HCT116 (cell line): ENCODE results near the gene CAMK2D. TPM values are rescaled to one million over a fixed set of nuclear protein-coding genes. Genes with fewer than 3 reads are reported as not detected.
A peak's percentile ranks its signal among the peaks of the same experiment; 100 is the strongest.

ENCODE experiments used
- ATAC-seq: fragments of 200-7000 bp; cut with Tn5 transposase; 2 replicates; pipeline ENCODE4 v1.9.1; 2020; ENCODE audit warnings: mild to moderate bottlenecking, moderate library complexity
- BruUV-seq: library from RNA; stranded (reverse); fragments of 400-500 nt; replicated peaks from 2 replicates; lab custom pipeline; 2021; lab: Mats Ljungman, UMichigan
- CTCF ChIA-PET: fragments of 300-600 bp; sonication (Branson Sonifier 250); formaldehyde crosslinking; loops from one replicate; lab custom pipeline; 2021; ENCODE audit warnings: antibody characterized with exemption; lab: Charles Lee
- POLR2A ChIA-PET: fragments of 300-600, 350-600 bp; sonication (Branson Sonifier 250); formaldehyde crosslinking; loops from one replicate; lab custom pipeline; 2021; ENCODE audit warnings: antibody characterized with exemption; lab: Charles Lee
- RAD21 ChIA-PET, 2 experiments: fragments of 300-600 bp; sonication (Branson Sonifier 250); formaldehyde crosslinking; loops; one replicate each; lab custom pipeline; 2023; ENCODE audit warnings: low total read pairs in 2 of 2; ENCODE audit not compliant: uncharacterized antibody in 2 of 2, unreplicated experiment in 2 of 2, low non-redundant PET in 1 of 2; lab: Charles Lee
- DNase-seq: peaks from one replicate; pipeline ENCODE4 v3.0.0-alpha.2; 2010; ENCODE audit warnings: low read depth, low spot score
- H2AFZ ChIP-seq: fragments of 200-600 bp; shearing (Covaris generic), sonication (generic); 2 replicates; pipeline ENCODE4 v1.6.1; 2017; ENCODE audit warnings: low read depth, mixed run types, mixed read lengths, antibody characterized with exemption, low read length; ENCODE audit not compliant: poor library complexity, severe bottlenecking
- H3K27ac ChIP-seq: 2 replicates; pipeline ENCODE4 v1.5.1; 2012; ENCODE audit warnings: low read depth, low read length
- H3K27me3 ChIP-seq: fragments of 200-600 bp; sonication (generic); 2 replicates; pipeline ENCODE4 v1.6.1; 2016; ENCODE audit warnings: mixed run types, low read length, mixed read lengths; ENCODE audit not compliant: insufficient read depth
- H3K36me3 ChIP-seq, 2 experiments: fragments of 200-500 bp in 1 of 2; fragments of 200-600 bp in 1 of 2; sonication (Bioruptor generic) in 1 of 2; sonication (generic) in 1 of 2; 2 replicates each; pipeline versions ENCODE4 v1.5.1 to v1.6.1; 2014 to 2016; ENCODE audit warnings: low read length in 2 of 2, inconsistent platforms in 1 of 2, mixed read lengths in 1 of 2, mixed run types in 1 of 2; ENCODE audit not compliant: insufficient read depth in 2 of 2, control insufficient read depth in 1 of 2
- H3K4me1 ChIP-seq, 2 experiments: fragments of 200-600 bp in 1 of 2; sonication (generic) in 1 of 2; 2 replicates each; pipeline versions ENCODE4 v1.5.1 to v1.6.1; 2012 to 2017; ENCODE audit warnings: low read length in 2 of 2, inconsistent platforms in 1 of 2, mild to moderate bottlenecking in 1 of 2, mixed read lengths in 1 of 2, mixed run types in 1 of 2, moderate library complexity in 1 of 2; ENCODE audit not compliant: insufficient read depth in 2 of 2, control insufficient read depth in 1 of 2
- H3K4me2 ChIP-seq: fragments of 200-600 bp; sonication (generic); 2 replicates; pipeline ENCODE4 v1.6.1; 2017; ENCODE audit warnings: mixed run types, low read length, mixed read lengths
- H3K4me3 ChIP-seq, 2 experiments: fragments of 200-600 bp in 1 of 2; sonication (generic) in 1 of 2; replicated peaks in 1 of 2; 2 replicates each; pipeline ENCODE4 v1.5.1; 2011 to 2016; ENCODE audit warnings: low read length in 2 of 2, control low read depth in 1 of 2, low read depth in 1 of 2, mild to moderate bottlenecking in 1 of 2, mixed read lengths in 1 of 2, mixed run types in 1 of 2
- H3K79me2 ChIP-seq: fragments of 200-600 bp; sonication (generic); 2 replicates; pipeline ENCODE4 v1.6.1; 2017; ENCODE audit warnings: mild to moderate bottlenecking, mixed run types, low read length, moderate library complexity, mixed read lengths; ENCODE audit not compliant: insufficient read depth
- H3K9ac ChIP-seq: fragments of 200-600 bp; sonication (generic); 2 replicates; pipeline ENCODE4 v1.6.1; 2016; ENCODE audit warnings: low read length, mixed read lengths
- H3K9me2 ChIP-seq: fragments of 200-600 bp; sonication (generic), shearing (Covaris generic); 2 replicates; pipeline ENCODE4 v1.6.1; 2017; ENCODE audit warnings: mixed run types, mild to moderate bottlenecking, moderate library complexity; ENCODE audit not compliant: insufficient read depth
- H3K9me3 ChIP-seq, 2 experiments: fragments of 200-500 bp in 1 of 2; fragments of 200-600 bp in 1 of 2; sonication (Bioruptor generic) in 1 of 2; sonication (generic) in 1 of 2; 2 replicates each; pipeline ENCODE4 v1.6.1; 2014 to 2017; ENCODE audit warnings: low read length in 2 of 2, mixed read lengths in 2 of 2, inconsistent platforms in 1 of 2, low read depth in 1 of 2, mild to moderate bottlenecking in 1 of 2, mixed run types in 1 of 2, moderate library complexity in 1 of 2; ENCODE audit not compliant: control insufficient read depth in 1 of 2, insufficient read depth in 1 of 2
- H4K20me1 ChIP-seq: fragments of 200-600 bp; sonication (generic), shearing (Covaris generic); 2 replicates; pipeline ENCODE4 v1.6.1; 2017; ENCODE audit warnings: mixed run types, mild to moderate bottlenecking, moderate library complexity; ENCODE audit not compliant: insufficient read depth
- CBX3 ChIP-seq: IDR thresholded peaks from 2 replicates; pipeline ENCODE4 v1.6.1; 2012; ENCODE audit warnings: low read depth
- EZH2 ChIP-seq: fragments of 200-600 bp; sonication (generic); IDR thresholded peaks from 2 replicates; pipeline ENCODE4 v1.6.1; 2017; ENCODE audit warnings: antibody characterized with exemption, mixed run types
- FOSL1 ChIP-seq: IDR thresholded peaks from 2 replicates; pipeline ENCODE4 v1.6.1; 2012; ENCODE audit warnings: low read depth
- SP1 ChIP-seq: IDR thresholded peaks from 2 replicates; pipeline ENCODE4 v1.6.1; 2012; ENCODE audit warnings: low read depth
- SRF ChIP-seq: IDR thresholded peaks from 2 replicates; pipeline ENCODE4 v1.6.1; 2012; ENCODE audit warnings: low read depth
- intact Hi-C: fragments of 100-400 bp; cut with micrococcal nuclease; formaldehyde crosslinking; loops from 2 replicates; pipeline ENCODE4 v1.10.0; 2022
- total RNA-seq: library from RNA; stranded (reverse); gene quantifications from one replicate; pipeline ENCODE4 v1.2.1, GENCODE V29; 2021; ENCODE audit not compliant: unreplicated experiment
- TF ChIP-seq, protein P1 (sequence below): IDR thresholded peaks from 2 replicates; pipeline ENCODE4 v1.6.1; 2012
- TF ChIP-seq, protein P2 (sequence below): IDR thresholded peaks from 2 replicates; pipeline ENCODE4 v1.6.1; 2011; ENCODE audit warnings: mild to moderate bottlenecking, low read length, moderate library complexity; ENCODE audit not compliant: insufficient replicate concordance; ENCODE audit errors: extremely low read depth

Gene CAMK2D
- total RNA-seq, 1 experiment from 2014 or later, result 67.0 TPM

DNA sequence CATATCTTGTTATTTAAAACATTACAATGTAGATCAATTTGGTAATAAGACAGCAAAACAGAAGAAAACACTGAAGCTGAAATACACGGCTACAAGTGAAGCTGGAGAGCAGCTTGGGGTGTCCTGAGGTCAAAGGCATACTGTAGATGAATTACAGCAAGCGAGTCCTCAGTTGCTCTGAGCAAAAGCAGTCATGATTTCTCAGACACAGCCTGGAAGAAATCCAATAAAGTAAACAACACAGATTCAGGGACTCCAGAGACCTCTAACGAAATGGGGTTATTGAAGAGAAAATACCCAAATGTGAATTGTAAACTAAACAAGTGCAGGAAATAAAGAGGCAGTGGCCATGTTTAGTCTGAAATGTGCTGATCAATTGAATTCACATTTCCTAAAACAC lies 324.4 kb downstream of the CAMK2D start:
- peaks cover 40 to 56% of the 10 kb centered on the region in 2 experiments for H3K4me1 ChIP-seq
- peak overlapping the region; percentile 61; the same call in 1 of the 2 replicates for H3K27ac ChIP-seq
- H2AFZ ChIP-seq, result no peak overlapping the region
- H3K4me3 ChIP-seq, result no peak overlapping the region
- no peaks in the 10 kb centered on the region for H3K27me3 ChIP-seq
- intact Hi-C loops, result no loop called here
- no peaks in the 10 kb centered on the region for H3K79me2 ChIP-seq
- no peak for ATAC-seq
- no peak for TF ChIP-seq EZH2
- H3K4me2 ChIP-seq, result no peak overlapping the region
- no peaks in the 10 kb centered on the region for H3K9me2 ChIP-seq
- no peak overlapping the region for H3K9ac ChIP-seq
- no peaks in the 10 kb centered on the region for H4K20me1 ChIP-seq
- ChIA-PET CTCF (no interaction called here), RAD21 (no interaction called here), POLR2A (interaction anchor here (1.6 kb wide), 1 partner anchor 31 kb away, joined by 7 read pairs; no protein-coding TSS in a partner anchor)
- H3K9me3 ChIP-seq, result no peaks in the 10 kb centered on the region
- no peak for DNase-seq
- H3K36me3 ChIP-seq, result no peaks in the 10 kb centered on the region
- no TSS peak for BruUV-seq

DNA sequence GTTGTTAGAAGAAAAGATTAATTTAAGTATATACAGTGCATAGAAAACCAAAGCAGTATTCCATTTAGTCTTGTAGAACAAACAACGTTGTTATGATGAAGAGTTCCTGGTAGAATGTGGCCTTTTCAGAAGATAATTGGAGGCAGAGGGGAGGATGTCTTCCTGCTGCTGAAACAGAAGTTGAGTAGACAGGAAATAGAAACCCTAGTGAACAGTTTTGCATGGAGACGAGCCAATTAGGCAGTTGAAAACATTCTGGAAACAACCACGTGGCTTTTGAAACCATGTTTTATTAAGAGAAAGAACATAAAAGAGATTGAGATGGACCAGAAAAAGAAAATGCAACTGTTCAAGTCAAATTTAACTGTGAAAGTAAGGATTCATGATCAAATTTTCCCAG lies 325.2 kb downstream of the CAMK2D start:
- intact Hi-C loops, result no loop called here
- TF ChIP-seq SP1, result 0 out of 2 replicates have a peak, but pooled peaks have one; percentile 2
- TF ChIP-seq, protein P1, sequence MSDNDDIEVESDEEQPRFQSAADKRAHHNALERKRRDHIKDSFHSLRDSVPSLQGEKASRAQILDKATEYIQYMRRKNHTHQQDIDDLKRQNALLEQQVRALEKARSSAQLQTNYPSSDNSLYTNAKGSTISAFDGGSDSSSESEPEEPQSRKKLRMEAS, result no peak; the same call in none of the 2 replicates
- TF ChIP-seq SRF, result no peak
- TF ChIP-seq, protein P2, sequence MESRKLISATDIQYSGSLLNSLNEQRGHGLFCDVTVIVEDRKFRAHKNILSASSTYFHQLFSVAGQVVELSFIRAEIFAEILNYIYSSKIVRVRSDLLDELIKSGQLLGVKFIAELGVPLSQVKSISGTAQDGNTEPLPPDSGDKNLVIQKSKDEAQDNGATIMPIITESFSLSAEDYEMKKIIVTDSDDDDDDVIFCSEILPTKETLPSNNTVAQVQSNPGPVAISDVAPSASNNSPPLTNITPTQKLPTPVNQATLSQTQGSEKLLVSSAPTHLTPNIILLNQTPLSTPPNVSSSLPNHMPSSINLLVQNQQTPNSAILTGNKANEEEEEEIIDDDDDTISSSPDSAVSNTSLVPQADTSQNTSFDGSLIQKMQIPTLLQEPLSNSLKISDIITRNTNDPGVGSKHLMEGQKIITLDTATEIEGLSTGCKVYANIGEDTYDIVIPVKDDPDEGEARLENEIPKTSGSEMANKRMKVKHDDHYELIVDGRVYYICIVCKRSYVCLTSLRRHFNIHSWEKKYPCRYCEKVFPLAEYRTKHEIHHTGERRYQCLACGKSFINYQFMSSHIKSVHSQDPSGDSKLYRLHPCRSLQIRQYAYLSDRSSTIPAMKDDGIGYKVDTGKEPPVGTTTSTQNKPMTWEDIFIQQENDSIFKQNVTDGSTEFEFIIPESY, result no peak
- no peak for TF ChIP-seq CBX3
- no peak for TF ChIP-seq FOSL1
- RAD21 ChIA-PET, result no interaction called here
- CTCF ChIA-PET, result no interaction called here
- BruUV-seq, result no TSS peak
- Histone ChIP-seq H4K20me1 (no peaks in the 10 kb centered on the region), H3K9me2 (no peaks in the 10 kb centered on the region), H2AFZ (peak overlapping the region; percentile 81), H3K4me3 (peak overlapping the region in 1 of 2 experiments; percentile 3; a peak in 1 of 4 replicates), H3K4me2 (peak overlapping the region; percentile 48), H3K27ac (peak overlapping the region; percentile 61; the same call in 1 of the 2 replicates), H3K9ac (no peak overlapping the region), H3K27me3 (no peaks in the 10 kb centered on the region), H3K9me3 (no peaks in the 10 kb centered on the region), H3K79me2 (no peaks in the 10 kb centered on the region), H3K36me3 (no peaks in the 10 kb centered on the region), H3K4me1 (peaks cover 37 to 50% of the 10 kb centered on the region in 2 experiments)
- POLR2A ChIA-PET, result interaction anchor here (0.7 to 1.6 kb wide), 2 partner anchors 8 to 32 kb away, joined by 4 to 7 read pairs; no protein-coding TSS in a partner anchor
- peak; percentile 50 for ATAC-seq
- DNase-seq, result no peak
